Body of pancreas (tissue), 4 donors: ENCODE results near the gene MAJIN. TPM values are rescaled to one million over a fixed set of nuclear protein-coding genes. Genes with fewer than 3 reads are reported as not detected.
"Not testable (repeated sequence)": the region's sequence is repeated elsewhere in the genome, so short reads cannot be mapped to it uniquely, and the experiment has no call there.

ENCODE experiments used
- ATAC-seq: fragments of 150-250 bp; one replicate; pipeline ENCODE4 v1.9.1; 2016
- DNase-seq, 4 donors: peaks; one replicate each; pipeline ENCODE4 v3.0.0-alpha.2; 2019
- H3K27ac ChIP-seq, 4 donors: fragments of 200-600 bp; sonication (generic); 1 replicate in 3 of 4; 2 replicates in 1 of 4; pipeline versions ENCODE4 v1.5.1 to v1.6.1; 2016 to 2019; ENCODE audit warnings: mild to moderate bottlenecking in 1 of 4, mixed read lengths in 1 of 4, moderate library complexity in 1 of 4
- H3K27me3 ChIP-seq, 2 donors: fragments of 200-600 bp; sonication (generic); one replicate each; pipeline ENCODE4 v1.6.0; 2016; ENCODE audit warnings: mild to moderate bottlenecking in 1 of 2
- H3K36me3 ChIP-seq, 2 donors: fragments of 200-600 bp; sonication (generic); replicated peaks in 1 of 2; 2 replicates each; pipeline ENCODE4 v1.5.1; 2016; ENCODE audit warnings: low read depth in 2 of 2; ENCODE audit not compliant: insufficient read depth in 1 of 2
- H3K4me1 ChIP-seq: fragments of 200-600 bp; sonication (generic); one replicate; pipeline ENCODE4 v1.6.0; 2016
- H3K4me3 ChIP-seq, 2 donors: fragments of 200-600 bp; sonication (generic); 1 replicate in 1 of 2; 2 replicates in 1 of 2; pipeline ENCODE4 v1.5.1; 2016 to 2019
- H3K9me3 ChIP-seq, 3 donors: fragments of 200-600 bp; sonication (generic); 1 replicate in 2 of 3; 2 replicates in 1 of 3; pipeline ENCODE4 v1.5.1; 2016
- CTCF ChIP-seq, 7 experiments: fragments of 450-650 bp in 4 of 7; fragments of 200-600 bp in 3 of 7; sonication (generic) in 3 of 7; IDR thresholded peaks; one replicate each; pipeline ENCODE4 v1.5.1; 2016 to 2019; ENCODE audit warnings: antibody characterized with exemption in 7 of 7
- POLR2A ChIP-seq, 3 donors: fragments of 450-650 bp; IDR thresholded peaks; one replicate each; pipeline ENCODE4 v1.6.1; 2016; ENCODE audit warnings: antibody characterized with exemption in 3 of 3, mild to moderate bottlenecking in 2 of 3
- WGBS, 2 donors: methylation state at CpG; one replicate each; pipeline ENCODE4 v1.1.5; 2017; 5-methylcytosine and 5-hydroxymethylcytosine counted together
- intact Hi-C: fragments of 100-400 bp; cut with DNase I; formaldehyde crosslinking; loops from one replicate; pipeline ENCODE4 v1.15.1; 2023
- total RNA-seq, 2 donors: library from RNA; depleted of rRNA; stranded (reverse); fragments of >200 nt; gene quantifications; one replicate each; pipeline ENCODE4 v1.1.0, GENCODE V29; 2016

Gene MAJIN
- total RNA-seq, 2 donors from 2014 or later = 0.78 TPM; not detected in 1

GRCh38 chr11:64989416-64989815 is 17.5 kb upstream of the MAJIN start:
- H3K9me3 ChIP-seq = no peaks in the 10 kb centered on the region
- no peaks in the 10 kb centered on the region for H3K27me3 ChIP-seq
- DNase-seq (no peak), ATAC-seq (no peak)
- WGBS, 2 donors = 75 to 91% methylated on average over 7 to 11 of the region's 13 CpGs
- peaks cover 6% of the 10 kb centered on the region for H3K4me1 ChIP-seq
- H3K36me3 ChIP-seq = peaks cover 0 to 4% of the 10 kb centered on the region in 2 donors
- no peak overlapping the region for H3K4me3 ChIP-seq
- intact Hi-C loops = no loop called here
- TF ChIP-seq POLR2A (IDR thresholded peaks at IDR 0.05) (no peak), CTCF (IDR thresholded peaks at IDR 0.05) (no peak)
- H3K27ac ChIP-seq = no peak overlapping the region

- DNase-seq = no peak
- no peak overlapping the region for H3K27ac ChIP-seq
- TF ChIP-seq POLR2A (IDR thresholded peaks at IDR 0.05) (no peak), CTCF (IDR thresholded peaks at IDR 0.05) (no peak)
- intact Hi-C loops = no loop called here
- no peaks in the 10 kb centered on the region for H3K27me3 ChIP-seq
- no peak for ATAC-seq
- no peaks in the 10 kb centered on the region for H3K9me3 ChIP-seq
- WGBS, 2 donors = 82 to 89% methylated on average over 5 to 6 of the region's 6 CpGs
- peaks cover 0 to 4% of the 10 kb centered on the region in 2 donors for H3K36me3 ChIP-seq
- peaks cover 5% of the 10 kb centered on the region for H3K4me1 ChIP-seq
- H3K4me3 ChIP-seq = no peak overlapping the region
Observed at GRCh38 chr11:64987998-64988854, 16.3 kb upstream of the MAJIN start.

- intact Hi-C loops = not testable (repeated sequence)
Observed at GRCh38 chr11:64983339-64983738, 11.4 kb upstream of the MAJIN start.

GRCh38 chr11:64976651-64977050 is 4.7 kb upstream of the MAJIN start:
- Histone ChIP-seq H3K4me3 (no peak overlapping the region), H3K27me3 (no peaks in the 10 kb centered on the region), H3K9me3 (no peaks in the 10 kb centered on the region), H3K36me3 (no peaks in the 10 kb centered on the region), H3K4me1 (peaks cover 7% of the 10 kb centered on the region), H3K27ac (no peak overlapping the region)
- intact Hi-C loops = no loop called here
- ATAC-seq (no peak), DNase-seq (no peak)
- 82 to 83% methylated on average over 1 to 2 of the region's 2 CpGs for WGBS, 2 donors
- TF ChIP-seq CTCF (IDR thresholded peaks at IDR 0.05) = no peak
- TF ChIP-seq POLR2A (IDR thresholded peaks at IDR 0.05) = no peak

More at GRCh38 chr11:64983339-64983738, 11.4 kb upstream of the MAJIN start:
- H3K4me1 ChIP-seq, H3K9me3 ChIP-seq, DNase-seq, H3K36me3 ChIP-seq, H3K4me3 ChIP-seq, H3K27me3 ChIP-seq, ATAC-seq, H3K27ac ChIP-seq: not testable (repeated sequence)
- WGBS, 2 donors = 88 to 89% methylated on average over 5 of the region's 5 CpGs

GRCh38 chr11:64974124-64974523 is 2.2 kb upstream of the MAJIN start:
- no peak for DNase-seq
- intact Hi-C loops = no loop called here
- no peaks in the 10 kb centered on the region for H3K27me3 ChIP-seq
- no peak overlapping the region for H3K4me3 ChIP-seq
- H3K36me3 ChIP-seq = no peaks in the 10 kb centered on the region
- 69 to 78% methylated on average over 4 to 5 of the region's 5 CpGs for WGBS, 2 donors
- no peak for ATAC-seq
- H3K27ac ChIP-seq = no peak overlapping the region
- TF ChIP-seq CTCF (IDR thresholded peaks at IDR 0.05) = no peak
- TF ChIP-seq POLR2A (IDR thresholded peaks at IDR 0.05) = no peak
- H3K4me1 ChIP-seq = peaks cover 10% of the 10 kb centered on the region
- no peaks in the 10 kb centered on the region for H3K9me3 ChIP-seq
